EL (cell line): Measurements from ENCODE around the gene OCA2.
A peak's percentile ranks its signal among the peaks of the same experiment; 100 is the strongest.
"Not testable (repeated sequence)": the region's sequence is repeated elsewhere in the genome, so short reads cannot be mapped to it uniquely, and the experiment has no call there.

Experiments used
- DNase-seq: peaks from one replicate; pipeline ENCODE4 v3.0.0-alpha.2; 2016

Gene OCA2

GRCh38 chr15:28098766-28099554 lies at the start of gene OCA2:
OCA2 (minus strand) TSS chr15:28099315; CDS start chr15:28081874, 17,441 bp downstream.
- peak; percentile 43 for DNase-seq

GRCh38 chr15:28147801-28148200 lies 48.7 kb upstream of the OCA2 start:
- DNase-seq: no peak

- not testable (repeated sequence) for DNase-seq
These were observed 46.3 kb upstream of the OCA2 start for GRCh38 chr15:28145419-28145818.

GRCh38 chr15:28140062-28140461 lies 40.9 kb upstream of the OCA2 start:
- no peak for DNase-seq

- DNase-seq: not testable (repeated sequence)
These were observed 38.4 kb upstream of the OCA2 start for GRCh38 chr15:28137408-28138039.

GRCh38 chr15:28136236-28136904 lies 37.3 kb upstream of the OCA2 start:
- DNase-seq: not testable (repeated sequence)

- peak; percentile 39 for DNase-seq
These were observed 34.2 kb upstream of the OCA2 start for GRCh38 chr15:28133281-28133680.

GRCh38 chr15:28132524-28133275 lies 33.6 kb upstream of the OCA2 start:
- peak; percentile 73 for DNase-seq

- no peak for DNase-seq
These were observed 32.8 kb upstream of the OCA2 start for GRCh38 chr15:28131946-28132345.

- no peak for DNase-seq
These were observed 32.3 kb upstream of the OCA2 start for GRCh38 chr15:28131400-28131799.

- no peak for DNase-seq
These were observed 31.5 kb upstream of the OCA2 start for GRCh38 chr15:28130651-28131050.

- DNase-seq: no peak
These were observed 30.2 kb upstream of the OCA2 start for GRCh38 chr15:28129231-28129848.

GRCh38 chr15:28128031-28128430 lies 28.9 kb upstream of the OCA2 start:
- no peak for DNase-seq

GRCh38 chr15:28127036-28127435 lies 27.9 kb upstream of the OCA2 start:
- no peak for DNase-seq

GRCh38 chr15:28125673-28126651 lies 26.8 kb upstream of the OCA2 start:
- DNase-seq: peak; percentile 53

GRCh38 chr15:28124841-28125240 lies 25.7 kb upstream of the OCA2 start:
- DNase-seq: no peak

GRCh38 chr15:28123408-28124023 lies 24.4 kb upstream of the OCA2 start:
- DNase-seq: peak; percentile 69

- DNase-seq: no peak
These were observed 23.2 kb upstream of the OCA2 start for GRCh38 chr15:28122038-28122949.

- DNase-seq: not testable (repeated sequence)
These were observed 22.5 kb upstream of the OCA2 start for GRCh38 chr15:28121577-28121976.

GRCh38 chr15:28120359-28120640 lies 21.2 kb upstream of the OCA2 start:
- DNase-seq: no peak
